GM12878 (cell line): Measurements from ENCODE around the gene IL22RA2.

ENCODE experiments used
- FOXM1 ChIP-seq: IDR thresholded peaks from 2 replicates; pipeline ENCODE4 v1.6.1; 2012; ENCODE audit warnings: low read depth, mild to moderate bottlenecking, inconsistent platforms, low read length, moderate library complexity
- JUND ChIP-seq: IDR thresholded peaks from 2 replicates; pipeline ENCODE4 v1.6.1; 2012; ENCODE audit warnings: low read depth, mild to moderate bottlenecking, low read length, improper control_type of control experiment, moderate library complexity
- MXI1 ChIP-seq: fragments of 150-350 bp; IDR thresholded peaks from 2 replicates; pipeline ENCODE4 v1.6.1; 2011; ENCODE audit warnings: low read depth, mild to moderate bottlenecking, inconsistent platforms, low read length, improper control_type of control experiment
- NFIC ChIP-seq: IDR thresholded peaks from 2 replicates; pipeline ENCODE4 v1.6.1; 2012; ENCODE audit warnings: low read depth, mild to moderate bottlenecking, inconsistent platforms, low read length, moderate library complexity
- NRF1 ChIP-seq: conservative IDR thresholded peaks from 2 replicates; pipeline ENCODE4 v1.6.1; 2011; ENCODE audit warnings: mild to moderate bottlenecking, low read depth, low read length, improper control_type of control experiment
- POLR2A ChIP-seq: IDR thresholded peaks from 2 replicates; pipeline ENCODE4 v1.6.1; 2011; ENCODE audit warnings: low read depth, mild to moderate bottlenecking, low read length
- RCOR1 ChIP-seq: conservative IDR thresholded peaks from 2 replicates; pipeline ENCODE4 v1.6.1; 2012; ENCODE audit warnings: low read depth, low read length, improper control_type of control experiment
- TF ChIP-seq, protein P1 (sequence below): IDR thresholded peaks from 2 replicates; pipeline ENCODE4 v1.6.1; 2012; ENCODE audit warnings: mild to moderate bottlenecking, low read depth, low read length
- TF ChIP-seq, protein P2 (sequence below): fragments of 450-650 bp; IDR thresholded peaks from 2 replicates; pipeline ENCODE4 v1.6.1; 2016; ENCODE audit warnings: mild to moderate bottlenecking, moderate library complexity, borderline replicate concordance

DNA sequence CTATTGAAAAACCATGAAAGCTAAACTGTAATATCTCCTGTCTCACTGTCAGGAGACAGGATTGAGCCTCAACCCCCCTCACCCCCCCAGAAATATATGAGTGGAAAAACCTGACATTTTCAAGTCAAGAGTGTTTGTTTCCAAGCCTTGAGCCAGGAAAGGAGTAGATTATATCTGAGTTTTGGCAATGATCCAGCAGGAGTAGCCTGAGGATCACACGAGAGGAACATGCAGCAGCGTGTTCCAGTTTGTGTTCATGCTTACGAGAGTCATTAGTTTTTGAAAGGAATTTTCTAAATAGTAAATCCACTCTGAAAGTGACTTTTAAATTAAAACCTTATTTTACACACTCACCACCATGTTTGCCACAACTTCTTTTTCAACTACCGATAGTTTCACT lies 15.8 kb downstream of the IL22RA2 start:
- TF ChIP-seq NRF1 (no peak), JUND (no peak), NFIC (no peak), POLR2A (no peak), MXI1 (no peak), RCOR1 (no peak), FOXM1 (no peak)
- TF ChIP-seq, protein P1, sequence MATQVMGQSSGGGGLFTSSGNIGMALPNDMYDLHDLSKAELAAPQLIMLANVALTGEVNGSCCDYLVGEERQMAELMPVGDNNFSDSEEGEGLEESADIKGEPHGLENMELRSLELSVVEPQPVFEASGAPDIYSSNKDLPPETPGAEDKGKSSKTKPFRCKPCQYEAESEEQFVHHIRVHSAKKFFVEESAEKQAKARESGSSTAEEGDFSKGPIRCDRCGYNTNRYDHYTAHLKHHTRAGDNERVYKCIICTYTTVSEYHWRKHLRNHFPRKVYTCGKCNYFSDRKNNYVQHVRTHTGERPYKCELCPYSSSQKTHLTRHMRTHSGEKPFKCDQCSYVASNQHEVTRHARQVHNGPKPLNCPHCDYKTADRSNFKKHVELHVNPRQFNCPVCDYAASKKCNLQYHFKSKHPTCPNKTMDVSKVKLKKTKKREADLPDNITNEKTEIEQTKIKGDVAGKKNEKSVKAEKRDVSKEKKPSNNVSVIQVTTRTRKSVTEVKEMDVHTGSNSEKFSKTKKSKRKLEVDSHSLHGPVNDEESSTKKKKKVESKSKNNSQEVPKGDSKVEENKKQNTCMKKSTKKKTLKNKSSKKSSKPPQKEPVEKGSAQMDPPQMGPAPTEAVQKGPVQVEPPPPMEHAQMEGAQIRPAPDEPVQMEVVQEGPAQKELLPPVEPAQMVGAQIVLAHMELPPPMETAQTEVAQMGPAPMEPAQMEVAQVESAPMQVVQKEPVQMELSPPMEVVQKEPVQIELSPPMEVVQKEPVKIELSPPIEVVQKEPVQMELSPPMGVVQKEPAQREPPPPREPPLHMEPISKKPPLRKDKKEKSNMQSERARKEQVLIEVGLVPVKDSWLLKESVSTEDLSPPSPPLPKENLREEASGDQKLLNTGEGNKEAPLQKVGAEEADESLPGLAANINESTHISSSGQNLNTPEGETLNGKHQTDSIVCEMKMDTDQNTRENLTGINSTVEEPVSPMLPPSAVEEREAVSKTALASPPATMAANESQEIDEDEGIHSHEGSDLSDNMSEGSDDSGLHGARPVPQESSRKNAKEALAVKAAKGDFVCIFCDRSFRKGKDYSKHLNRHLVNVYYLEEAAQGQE, result no peak
- TF ChIP-seq, protein P2, sequence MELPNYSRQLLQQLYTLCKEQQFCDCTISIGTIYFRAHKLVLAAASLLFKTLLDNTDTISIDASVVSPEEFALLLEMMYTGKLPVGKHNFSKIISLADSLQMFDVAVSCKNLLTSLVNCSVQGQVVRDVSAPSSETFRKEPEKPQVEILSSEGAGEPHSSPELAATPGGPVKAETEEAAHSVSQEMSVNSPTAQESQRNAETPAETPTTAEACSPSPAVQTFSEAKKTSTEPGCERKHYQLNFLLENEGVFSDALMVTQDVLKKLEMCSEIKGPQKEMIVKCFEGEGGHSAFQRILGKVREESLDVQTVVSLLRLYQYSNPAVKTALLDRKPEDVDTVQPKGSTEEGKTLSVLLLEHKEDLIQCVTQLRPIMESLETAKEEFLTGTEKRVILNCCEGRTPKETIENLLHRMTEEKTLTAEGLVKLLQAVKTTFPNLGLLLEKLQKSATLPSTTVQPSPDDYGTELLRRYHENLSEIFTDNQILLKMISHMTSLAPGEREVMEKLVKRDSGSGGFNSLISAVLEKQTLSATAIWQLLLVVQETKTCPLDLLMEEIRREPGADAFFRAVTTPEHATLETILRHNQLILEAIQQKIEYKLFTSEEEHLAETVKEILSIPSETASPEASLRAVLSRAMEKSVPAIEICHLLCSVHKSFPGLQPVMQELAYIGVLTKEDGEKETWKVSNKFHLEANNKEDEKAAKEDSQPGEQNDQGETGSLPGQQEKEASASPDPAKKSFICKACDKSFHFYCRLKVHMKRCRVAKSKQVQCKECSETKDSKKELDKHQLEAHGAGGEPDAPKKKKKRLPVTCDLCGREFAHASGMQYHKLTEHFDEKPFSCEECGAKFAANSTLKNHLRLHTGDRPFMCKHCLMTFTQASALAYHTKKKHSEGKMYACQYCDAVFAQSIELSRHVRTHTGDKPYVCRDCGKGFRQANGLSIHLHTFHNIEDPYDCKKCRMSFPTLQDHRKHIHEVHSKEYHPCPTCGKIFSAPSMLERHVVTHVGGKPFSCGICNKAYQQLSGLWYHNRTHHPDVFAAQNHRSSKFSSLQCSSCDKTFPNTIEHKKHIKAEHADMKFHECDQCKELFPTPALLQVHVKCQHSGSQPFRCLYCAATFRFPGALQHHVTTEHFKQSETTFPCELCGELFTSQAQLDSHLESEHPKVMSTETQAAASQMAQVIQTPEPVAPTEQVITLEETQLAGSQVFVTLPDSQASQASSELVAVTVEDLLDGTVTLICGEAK, result no peak
